ENCODE measurements around the gene PHGDH. TPM values are rescaled to one million over a fixed set of nuclear protein-coding genes. Genes with fewer than 3 reads are reported as not detected.

Gene PHGDH
- total RNA-seq: 50.6 TPM
- polyA plus RNA-seq (ENCODE audit: insufficient read depth in 1 of 8, insufficient read length in 8 of 8, low replicate concordance in 1 of 8): 100 to 1,000 TPM in 1 of 8 donors, 10 to 100 TPM in 7; 59.3 to 105 (median 78.1) TPM
- long read RNA-seq, donor 1, transcript PHGDH-208 (12 exons, 2,096 nt): major isoform, 7 of 14 reads
- long read RNA-seq, donor 1, partial matches to known transcripts: 5 of 14 reads
- long read RNA-seq, donor 1, other reads (novel, unspliced or antisense): 0 of 14 reads
- long read RNA-seq, donor 2, partial matches to known transcripts: 0 of 3 reads
- long read RNA-seq, donor 2, other reads (novel, unspliced or antisense): 0 of 3 reads
- long read RNA-seq, donor 3, transcript PHGDH-208 (12 exons, 2,096 nt): major isoform, 15 of 27 reads
- long read RNA-seq, donor 3, partial matches to known transcripts: 7 of 27 reads
- long read RNA-seq, donor 3, other reads (novel, unspliced or antisense): 0 of 27 reads
- long read RNA-seq, donor 4, transcript PHGDH-208 (12 exons, 2,096 nt): major isoform, 8 of 14 reads
- long read RNA-seq, donor 4, partial matches to known transcripts: 5 of 14 reads
- long read RNA-seq, donor 4, other reads (novel, unspliced or antisense): 0 of 14 reads
- long read RNA-seq, donor 5, transcript PHGDH-208 (12 exons, 2,096 nt): major isoform, 45 of 94 reads
- long read RNA-seq, donor 5, partial matches to known transcripts: 45 of 94 reads
- long read RNA-seq, donor 5, other reads (novel, unspliced or antisense): 0 of 94 reads
- long read RNA-seq, donor 6, transcript PHGDH-208 (12 exons, 2,096 nt): major isoform, 31 of 60 reads
- long read RNA-seq, donor 6, partial matches to known transcripts: 23 of 60 reads
- long read RNA-seq, donor 6, other reads (novel, unspliced or antisense): 0 of 60 reads
- long read RNA-seq, donor 7, transcript PHGDH-208 (12 exons, 2,096 nt): major isoform, 27 of 65 reads
- long read RNA-seq, donor 7, partial matches to known transcripts: 34 of 65 reads
- long read RNA-seq, donor 7, other reads (novel, unspliced or antisense): 0 of 65 reads
- long read RNA-seq, donor 8, transcript PHGDH-208 (12 exons, 2,096 nt): major isoform, 11 of 12 reads
- long read RNA-seq, donor 8, partial matches to known transcripts: 0 of 12 reads
- long read RNA-seq, donor 8, other reads (novel, unspliced or antisense): 0 of 12 reads
- long read RNA-seq, donor 9, transcript PHGDH-208 (12 exons, 2,096 nt): major isoform, 10 of 17 reads
- long read RNA-seq, donor 9, partial matches to known transcripts: 7 of 17 reads
- long read RNA-seq, donor 9, other reads (novel, unspliced or antisense): 0 of 17 reads
- long read RNA-seq, donor 10, transcript PHGDH-208 (12 exons, 2,096 nt): major isoform, 13 of 17 reads
- long read RNA-seq, donor 10, partial matches to known transcripts: 0 of 17 reads
- long read RNA-seq, donor 10, other reads (novel, unspliced or antisense): 0 of 17 reads
- long read RNA-seq, donor 11, transcript PHGDH-208 (12 exons, 2,096 nt): major isoform, 14 of 38 reads
- long read RNA-seq, donor 11, partial matches to known transcripts: 19 of 38 reads
- long read RNA-seq, donor 11, other reads (novel, unspliced or antisense): 0 of 38 reads

DNA sequence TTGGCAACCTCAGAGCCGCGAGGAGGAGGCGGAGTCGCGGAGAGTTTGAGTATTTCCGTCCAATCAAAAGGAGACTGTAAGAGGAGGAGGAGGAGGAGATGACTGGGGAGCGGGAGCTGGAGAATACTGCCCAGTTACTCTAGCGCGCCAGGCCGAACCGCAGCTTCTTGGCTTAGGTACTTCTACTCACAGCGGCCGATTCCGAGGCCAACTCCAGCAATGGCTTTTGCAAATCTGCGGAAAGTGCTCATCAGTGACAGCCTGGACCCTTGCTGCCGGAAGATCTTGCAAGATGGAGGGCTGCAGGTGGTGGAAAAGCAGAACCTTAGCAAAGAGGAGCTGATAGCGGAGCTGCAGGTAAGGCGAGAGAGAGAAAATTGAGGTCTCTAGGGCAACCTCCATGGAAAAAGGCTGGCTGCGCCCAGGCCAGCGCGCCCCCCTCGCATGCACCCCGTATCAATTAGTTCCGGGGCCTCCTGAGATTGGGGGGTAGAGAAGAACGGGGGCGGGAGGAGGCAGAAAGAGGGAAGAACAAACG, at the start of gene PHGDH:
Gene PHGDH, plus strand, starts transcription at position 131 of the 538 bp plus-strand sequence. Its CDS starts 89 bp downstream, at position 220.
- DNase-seq: peak; percentile 92
- H3K27me3 ChIP-seq (ENCODE audit: control insufficient read depth, insufficient read depth, low read length): no peaks in the 10 kb centered on the region
- peak within 1 kb of the TSS; percentile 91 for H3K27ac ChIP-seq (ENCODE audit: low read length)
- peak within 1 kb of the TSS; percentile 75 for H3K4me3 ChIP-seq (ENCODE audit: low read length)
- WGBS (ENCODE audit: insufficient coverage): 0% methylated on average over 26 of the region's 27 CpGs
- H3K9me3 ChIP-seq (replicated peaks; ENCODE audit: control insufficient read depth, low read depth, low read length): no peaks in the 10 kb centered on the region
- peaks cover 32% of the 10 kb centered on the region for H3K4me1 ChIP-seq (ENCODE audit: control insufficient read depth, insufficient read depth, low read length)
- H3K36me3 ChIP-seq (ENCODE audit: control insufficient read depth, insufficient read depth, low read length): no peaks in the 10 kb centered on the region

- Histone ChIP-seq H3K36me3 (ENCODE audit: control insufficient read depth, insufficient read depth, low read length) (no peaks in the 10 kb centered on the region), H3K4me3 (ENCODE audit: low read length) (no peak overlapping the region), H3K9me3 (replicated peaks; ENCODE audit: control insufficient read depth, low read depth, low read length) (no peaks in the 10 kb centered on the region), H3K4me1 (ENCODE audit: control insufficient read depth, insufficient read depth, low read length) (peaks cover 6% of the 10 kb centered on the region), H3K27me3 (ENCODE audit: control insufficient read depth, insufficient read depth, low read length) (no peaks in the 10 kb centered on the region), H3K27ac (ENCODE audit: low read length) (no peak overlapping the region)
- no peak for DNase-seq
- WGBS (ENCODE audit: insufficient coverage): 54% methylated on average over 2 of the region's 3 CpGs
Measured at GRCh38 chr1:119662034-119662437, 49.7 kb upstream of the PHGDH start.

DNA sequence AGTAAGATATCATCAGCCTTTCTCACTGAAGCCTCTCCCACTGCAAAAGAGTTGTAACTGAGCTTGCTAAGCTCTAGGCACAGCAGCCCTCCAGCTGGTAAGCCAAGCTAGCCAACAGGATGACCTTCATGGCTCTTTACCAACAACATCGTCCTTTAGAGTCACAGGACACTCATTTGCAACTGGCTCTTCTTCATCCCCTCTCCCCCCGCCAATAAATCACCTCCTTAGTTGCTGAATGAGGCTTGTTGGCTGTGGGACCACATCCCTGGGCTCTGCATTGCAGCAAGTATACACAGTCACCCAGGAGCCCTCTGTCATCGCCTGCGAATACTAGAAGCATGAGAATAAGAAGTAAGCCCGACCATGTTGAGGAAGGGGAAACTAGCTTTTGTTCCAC, 47.7 kb upstream of the PHGDH start:
- DNase-seq: no peak
- Histone ChIP-seq H3K27ac (ENCODE audit: low read length) (no peak overlapping the region), H3K27me3 (ENCODE audit: control insufficient read depth, insufficient read depth, low read length) (no peaks in the 10 kb centered on the region), H3K4me3 (ENCODE audit: low read length) (no peak overlapping the region), H3K4me1 (ENCODE audit: control insufficient read depth, insufficient read depth, low read length) (peaks cover 6% of the 10 kb centered on the region), H3K9me3 (replicated peaks; ENCODE audit: control insufficient read depth, low read depth, low read length) (no peaks in the 10 kb centered on the region), H3K36me3 (ENCODE audit: control insufficient read depth, insufficient read depth, low read length) (no peaks in the 10 kb centered on the region)
- WGBS (ENCODE audit: insufficient coverage): no CpG with 5 or more reads among the region's 5 CpGs

DNA sequence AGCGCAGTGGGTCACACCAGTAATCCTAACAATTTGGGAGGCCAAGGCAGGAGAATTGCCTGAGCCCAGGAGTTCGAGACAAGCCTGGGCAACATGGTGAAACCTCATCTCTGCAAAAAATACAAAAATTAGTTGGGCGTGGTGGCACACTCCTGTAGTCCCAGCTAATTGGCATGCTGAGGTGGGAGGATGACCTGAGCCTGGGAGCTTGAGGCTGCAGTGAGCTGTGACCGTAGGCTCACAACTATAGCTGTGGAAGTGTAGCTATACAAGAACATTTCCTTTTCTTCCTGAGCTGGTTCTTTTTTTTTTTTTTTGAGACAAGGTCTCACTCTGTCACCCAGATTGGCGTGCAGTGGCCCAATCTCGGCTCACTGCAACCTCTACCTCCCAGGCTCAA, 44.6 kb upstream of the PHGDH start:
- no peak overlapping the region for H3K4me3 ChIP-seq (ENCODE audit: low read length)
- 93% methylated on average over 2 of the region's 6 CpGs for WGBS (ENCODE audit: insufficient coverage)

DNA sequence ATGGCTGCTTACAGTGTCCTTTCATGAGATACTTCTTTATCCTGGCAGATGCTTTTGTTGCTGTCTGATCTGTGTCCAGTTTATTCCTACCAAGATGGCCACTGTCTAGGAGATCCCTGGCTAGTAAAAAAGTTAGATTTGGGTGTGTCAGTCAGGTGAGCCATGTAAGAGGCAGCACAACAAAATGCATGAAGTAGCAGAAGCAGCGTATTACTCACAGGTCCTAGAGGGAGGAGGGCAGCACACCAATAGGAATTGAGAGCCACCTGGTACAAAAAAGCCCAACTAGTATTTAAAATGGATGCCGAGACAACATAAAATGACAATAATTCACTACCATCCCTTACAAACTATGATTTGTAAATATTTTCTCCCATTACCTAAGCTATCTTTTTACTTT, 40.8 kb upstream of the PHGDH start:
- 86% methylated on average over 1 of the region's 2 CpGs for WGBS (ENCODE audit: insufficient coverage)
- Histone ChIP-seq H3K27me3 (ENCODE audit: control insufficient read depth, insufficient read depth, low read length) (no peaks in the 10 kb centered on the region), H3K4me3 (ENCODE audit: low read length) (no peak overlapping the region), H3K36me3 (ENCODE audit: control insufficient read depth, insufficient read depth, low read length) (no peaks in the 10 kb centered on the region), H3K4me1 (ENCODE audit: control insufficient read depth, insufficient read depth, low read length) (peaks cover 6% of the 10 kb centered on the region), H3K27ac (ENCODE audit: low read length) (no peak overlapping the region), H3K9me3 (replicated peaks; ENCODE audit: control insufficient read depth, low read depth, low read length) (no peaks in the 10 kb centered on the region)
- no peak for DNase-seq

More for the DNA sequence above, 44.6 kb upstream of the PHGDH start:
- no peak for DNase-seq
- Histone ChIP-seq H3K4me1 (ENCODE audit: control insufficient read depth, insufficient read depth, low read length) (no peaks in the 10 kb centered on the region), H3K9me3 (replicated peaks; ENCODE audit: control insufficient read depth, low read depth, low read length) (no peaks in the 10 kb centered on the region), H3K27ac (ENCODE audit: low read length) (no peak overlapping the region), H3K27me3 (ENCODE audit: control insufficient read depth, insufficient read depth, low read length) (no peaks in the 10 kb centered on the region), H3K36me3 (ENCODE audit: control insufficient read depth, insufficient read depth, low read length) (no peaks in the 10 kb centered on the region)

DNA sequence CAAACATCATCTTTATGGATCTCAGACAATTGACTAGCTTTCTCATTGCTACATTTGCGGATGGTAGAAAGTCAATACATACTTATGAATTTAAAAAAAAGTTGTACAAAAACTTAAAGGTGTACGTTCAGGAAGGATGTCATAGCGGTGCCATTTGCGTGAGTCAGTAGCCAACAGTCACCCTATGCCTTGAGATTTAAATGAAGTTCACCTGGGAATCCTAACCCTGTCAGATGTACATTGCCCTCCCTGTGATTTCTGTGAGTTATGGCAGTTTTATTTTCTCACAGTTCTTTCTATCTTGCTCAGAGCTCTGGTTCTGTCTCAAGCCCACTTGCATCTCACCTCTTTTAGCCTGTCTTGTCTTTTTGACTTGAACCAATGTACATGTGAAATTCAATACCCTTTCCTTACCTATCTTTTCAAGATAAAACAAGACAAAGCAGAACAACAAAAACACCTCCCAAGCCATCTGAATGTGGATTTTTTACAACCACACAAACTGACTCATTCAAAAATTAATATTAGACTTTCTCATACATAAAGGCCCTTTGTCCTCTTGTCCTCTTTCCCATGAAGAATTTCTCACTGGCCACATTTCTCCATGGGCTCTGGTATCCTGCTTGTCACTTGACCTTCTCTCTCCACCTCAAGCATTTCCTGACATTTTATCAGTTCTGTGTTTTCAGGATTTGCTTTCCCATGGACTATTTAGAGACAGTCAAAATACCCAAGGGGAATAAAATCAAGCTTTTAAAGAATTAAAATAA, 38.4 kb upstream of the PHGDH start:
- Histone ChIP-seq H3K27ac (ENCODE audit: low read length) (no peak overlapping the region), H3K36me3 (ENCODE audit: control insufficient read depth, insufficient read depth, low read length) (no peaks in the 10 kb centered on the region), H3K4me1 (ENCODE audit: control insufficient read depth, insufficient read depth, low read length) (peaks cover 7% of the 10 kb centered on the region), H3K4me3 (ENCODE audit: low read length) (no peak overlapping the region), H3K27me3 (ENCODE audit: control insufficient read depth, insufficient read depth, low read length) (no peaks in the 10 kb centered on the region), H3K9me3 (replicated peaks; ENCODE audit: control insufficient read depth, low read depth, low read length) (no peaks in the 10 kb centered on the region)
- 100% methylated on average over 1 of the region's 4 CpGs for WGBS (ENCODE audit: insufficient coverage)
- DNase-seq: no peak

GRCh38 chr1:119674111-119674526, 37.6 kb upstream of the PHGDH start:
- Histone ChIP-seq H3K27me3 (ENCODE audit: control insufficient read depth, insufficient read depth, low read length) (no peaks in the 10 kb centered on the region), H3K9me3 (replicated peaks; ENCODE audit: control insufficient read depth, low read depth, low read length) (no peaks in the 10 kb centered on the region), H3K4me1 (ENCODE audit: control insufficient read depth, insufficient read depth, low read length) (peaks cover 7% of the 10 kb centered on the region), H3K27ac (ENCODE audit: low read length) (no peak overlapping the region), H3K36me3 (ENCODE audit: control insufficient read depth, insufficient read depth, low read length) (no peaks in the 10 kb centered on the region), H3K4me3 (ENCODE audit: low read length) (no peak overlapping the region)
- no peak for DNase-seq
- 78% methylated on average over 3 of the region's 4 CpGs for WGBS (ENCODE audit: insufficient coverage)

DNA sequence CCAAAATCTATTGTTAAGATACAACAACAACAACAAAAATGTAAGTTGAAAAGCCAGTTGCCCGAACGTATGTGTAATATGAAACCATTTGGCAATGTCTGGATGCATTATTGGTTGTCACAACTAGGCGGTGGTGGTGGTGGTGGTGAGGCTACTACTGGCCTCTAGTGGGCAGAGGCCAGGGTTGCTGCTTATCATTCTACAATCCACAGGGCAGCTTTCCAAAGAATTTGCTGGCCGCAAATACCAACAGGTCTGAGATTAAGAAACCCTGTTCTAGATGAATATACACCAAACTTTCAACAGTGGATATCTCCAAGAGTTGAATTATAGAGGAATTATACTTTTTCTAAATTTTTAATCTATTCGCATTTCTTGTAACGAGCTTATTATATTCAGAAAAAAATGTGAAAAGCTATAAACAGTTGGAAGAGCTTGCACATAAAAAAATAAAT, 36.9 kb upstream of the PHGDH start:
- Histone ChIP-seq H3K36me3 (ENCODE audit: control insufficient read depth, insufficient read depth, low read length) (no peaks in the 10 kb centered on the region), H3K27ac (ENCODE audit: low read length) (no peak overlapping the region), H3K4me3 (ENCODE audit: low read length) (no peak overlapping the region), H3K9me3 (replicated peaks; ENCODE audit: control insufficient read depth, low read depth, low read length) (no peaks in the 10 kb centered on the region), H3K4me1 (ENCODE audit: control insufficient read depth, insufficient read depth, low read length) (peaks cover 7% of the 10 kb centered on the region), H3K27me3 (ENCODE audit: control insufficient read depth, insufficient read depth, low read length) (no peaks in the 10 kb centered on the region)
- DNase-seq: no peak
- WGBS (ENCODE audit: insufficient coverage): no CpG with 5 or more reads among the region's 6 CpGs
